ENCODE results near the gene DCDC1.

DNA sequence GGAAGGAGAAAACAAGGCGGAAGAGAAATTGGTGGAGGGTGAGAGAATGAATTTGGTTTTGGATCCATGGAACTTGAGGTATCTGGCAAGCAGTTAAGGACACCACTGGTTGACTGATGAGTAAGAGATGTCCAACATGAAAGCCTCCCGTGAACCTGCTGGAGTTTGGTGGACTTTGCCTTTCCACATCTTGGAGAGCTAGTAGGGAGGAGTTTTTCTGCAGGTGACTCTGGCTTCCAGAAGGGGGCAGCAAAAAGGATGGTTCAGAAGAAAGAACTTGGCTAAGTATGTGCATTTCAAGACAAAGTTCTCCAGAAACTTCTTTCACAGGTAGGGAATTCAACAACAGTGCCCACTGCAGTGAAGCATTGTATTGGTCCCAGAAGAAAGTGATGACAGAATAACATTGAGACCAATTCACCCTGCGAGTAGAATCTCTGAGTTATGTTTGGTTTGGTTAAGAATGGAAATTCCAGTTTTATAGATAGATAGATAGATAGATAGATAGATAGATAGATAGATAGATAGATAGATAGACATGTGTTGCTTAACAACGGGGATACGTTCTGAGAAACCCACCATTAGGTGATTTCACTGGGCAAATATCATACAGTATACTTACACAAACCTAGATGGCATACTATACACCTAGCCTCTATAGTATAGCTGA lies 28.5 kb downstream of the DCDC1 start:
- peak; percentile 64 to 75 for TF ChIP-seq CTCF (conservative IDR thresholded peaks at IDR 0.05 in 1 of 2, IDR thresholded peaks at IDR 0.05 in 1 of 2; ENCODE audit: low read depth in 1 of 2, low read length in 2 of 2)
- TF ChIP-seq EZH2 (IDR thresholded peaks at IDR 0.05; ENCODE audit: low read length, missing control alignments) = no peak
